ENCODE data around the gene PRKCD.
A peak's percentile ranks its signal among the peaks of the same experiment; 100 is the strongest.

Gene PRKCD

DNA sequence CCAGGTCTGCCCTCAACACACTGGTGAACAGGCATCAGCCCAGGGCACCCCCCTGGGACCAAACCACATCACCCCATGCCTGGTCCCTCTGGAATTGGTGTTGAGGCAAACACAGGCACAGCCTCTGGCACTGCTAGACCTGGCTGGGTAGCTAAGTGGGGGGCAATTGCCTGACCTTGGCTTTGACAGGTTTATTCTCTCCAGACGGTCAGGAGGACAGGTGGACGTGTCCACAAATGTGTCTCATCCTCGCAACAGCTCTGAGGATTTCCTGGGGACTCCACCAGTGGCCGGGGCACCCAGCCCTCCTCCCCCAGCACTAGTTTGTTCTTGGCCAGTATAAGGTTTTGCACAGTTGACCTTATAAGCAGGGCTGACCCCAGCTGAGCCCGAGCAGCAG is 63.5 kb downstream of the PRKCD start:
- H3K4me3 ChIP-seq (ENCODE audit: low read depth in 1 of 2, low read length in 1 of 2) = no peak overlapping the region
- TF ChIP-seq, protein P1, sequence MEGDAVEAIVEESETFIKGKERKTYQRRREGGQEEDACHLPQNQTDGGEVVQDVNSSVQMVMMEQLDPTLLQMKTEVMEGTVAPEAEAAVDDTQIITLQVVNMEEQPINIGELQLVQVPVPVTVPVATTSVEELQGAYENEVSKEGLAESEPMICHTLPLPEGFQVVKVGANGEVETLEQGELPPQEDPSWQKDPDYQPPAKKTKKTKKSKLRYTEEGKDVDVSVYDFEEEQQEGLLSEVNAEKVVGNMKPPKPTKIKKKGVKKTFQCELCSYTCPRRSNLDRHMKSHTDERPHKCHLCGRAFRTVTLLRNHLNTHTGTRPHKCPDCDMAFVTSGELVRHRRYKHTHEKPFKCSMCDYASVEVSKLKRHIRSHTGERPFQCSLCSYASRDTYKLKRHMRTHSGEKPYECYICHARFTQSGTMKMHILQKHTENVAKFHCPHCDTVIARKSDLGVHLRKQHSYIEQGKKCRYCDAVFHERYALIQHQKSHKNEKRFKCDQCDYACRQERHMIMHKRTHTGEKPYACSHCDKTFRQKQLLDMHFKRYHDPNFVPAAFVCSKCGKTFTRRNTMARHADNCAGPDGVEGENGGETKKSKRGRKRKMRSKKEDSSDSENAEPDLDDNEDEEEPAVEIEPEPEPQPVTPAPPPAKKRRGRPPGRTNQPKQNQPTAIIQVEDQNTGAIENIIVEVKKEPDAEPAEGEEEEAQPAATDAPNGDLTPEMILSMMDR (IDR thresholded peaks at IDR 0.05) = no peak
- peaks cover 92% of the 10 kb centered on the region for H3K36me3 ChIP-seq
- H3K4me1 ChIP-seq (ENCODE audit: control insufficient read depth in 1 of 2, insufficient read depth in 1 of 2, low read depth in 1 of 2, low read length in 1 of 2) = peaks cover 0 to 7% of the 10 kb centered on the region in 2 experiments
- peaks cover 16% of the 10 kb centered on the region for H3K9me3 ChIP-seq
- peak overlapping the region; percentile 97 for H3K27ac ChIP-seq
- no peaks in the 10 kb centered on the region for H3K27me3 ChIP-seq

DNA sequence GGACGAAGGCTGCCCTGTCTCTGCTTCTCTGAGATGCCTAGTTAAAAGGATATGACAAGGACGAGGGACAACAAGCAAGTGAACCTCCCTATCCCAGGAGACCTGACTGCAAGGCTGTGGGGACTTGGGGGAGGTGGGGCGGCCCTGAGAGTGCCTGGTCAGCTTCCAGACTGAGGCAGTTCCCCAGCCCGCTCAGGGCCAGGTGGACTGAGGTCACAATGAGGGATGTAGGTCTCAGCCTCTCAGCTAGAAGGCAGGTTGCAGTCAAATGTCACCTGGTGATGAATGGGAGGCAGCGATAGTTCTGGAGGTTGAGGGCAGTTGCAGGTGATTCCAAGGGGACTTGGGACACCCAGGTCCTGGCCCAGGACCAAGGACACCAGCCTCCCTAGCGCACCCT is 64.2 kb downstream of the PRKCD start:
- peak overlapping the region; percentile 97 for H3K27ac ChIP-seq
- peaks cover 0 to under 1% of the 10 kb centered on the region in 2 experiments for H3K4me1 ChIP-seq (ENCODE audit: control insufficient read depth in 1 of 2, insufficient read depth in 1 of 2, low read depth in 1 of 2, low read length in 1 of 2)
- H3K36me3 ChIP-seq = peaks cover 92% of the 10 kb centered on the region
- no peaks in the 10 kb centered on the region for H3K27me3 ChIP-seq
- peaks cover 16% of the 10 kb centered on the region for H3K9me3 ChIP-seq
- TF ChIP-seq, protein P1 (IDR thresholded peaks at IDR 0.05) = no peak
- H3K4me3 ChIP-seq (ENCODE audit: low read depth in 1 of 2, low read length in 1 of 2) = no peak overlapping the region

DNA sequence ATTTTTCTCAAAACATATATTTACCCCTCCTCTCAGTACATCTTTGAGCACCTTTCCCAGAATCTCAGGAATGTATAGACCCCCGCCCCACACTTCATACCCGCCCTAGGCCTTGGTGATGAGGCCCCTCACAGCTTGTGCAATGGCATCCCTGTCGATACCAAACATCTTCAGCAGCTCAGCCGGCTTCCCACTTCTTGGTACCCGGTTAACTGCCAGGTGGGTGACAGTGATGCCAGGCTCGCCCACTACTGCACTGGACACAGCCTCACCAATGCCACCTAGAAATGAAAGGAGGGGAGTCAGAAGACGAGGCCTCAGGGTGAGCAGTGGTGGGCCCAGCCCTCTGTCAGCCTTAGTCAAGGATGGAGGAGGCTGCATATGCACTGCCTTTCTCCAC is 64.6 kb downstream of the PRKCD start:
- Histone ChIP-seq H3K27me3 (no peaks in the 10 kb centered on the region), H3K27ac (peak overlapping the region; percentile 97), H3K36me3 (peaks cover 94% of the 10 kb centered on the region), H3K4me3 (ENCODE audit: low read depth in 1 of 2, low read length in 1 of 2) (no peak overlapping the region), H3K9me3 (peaks cover 16% of the 10 kb centered on the region), H3K4me1 (ENCODE audit: control insufficient read depth in 1 of 2, insufficient read depth in 1 of 2, low read depth in 1 of 2, low read length in 1 of 2) (no peaks in the 10 kb centered on the region)
- TF ChIP-seq, protein P1 (IDR thresholded peaks at IDR 0.05) = no peak

DNA sequence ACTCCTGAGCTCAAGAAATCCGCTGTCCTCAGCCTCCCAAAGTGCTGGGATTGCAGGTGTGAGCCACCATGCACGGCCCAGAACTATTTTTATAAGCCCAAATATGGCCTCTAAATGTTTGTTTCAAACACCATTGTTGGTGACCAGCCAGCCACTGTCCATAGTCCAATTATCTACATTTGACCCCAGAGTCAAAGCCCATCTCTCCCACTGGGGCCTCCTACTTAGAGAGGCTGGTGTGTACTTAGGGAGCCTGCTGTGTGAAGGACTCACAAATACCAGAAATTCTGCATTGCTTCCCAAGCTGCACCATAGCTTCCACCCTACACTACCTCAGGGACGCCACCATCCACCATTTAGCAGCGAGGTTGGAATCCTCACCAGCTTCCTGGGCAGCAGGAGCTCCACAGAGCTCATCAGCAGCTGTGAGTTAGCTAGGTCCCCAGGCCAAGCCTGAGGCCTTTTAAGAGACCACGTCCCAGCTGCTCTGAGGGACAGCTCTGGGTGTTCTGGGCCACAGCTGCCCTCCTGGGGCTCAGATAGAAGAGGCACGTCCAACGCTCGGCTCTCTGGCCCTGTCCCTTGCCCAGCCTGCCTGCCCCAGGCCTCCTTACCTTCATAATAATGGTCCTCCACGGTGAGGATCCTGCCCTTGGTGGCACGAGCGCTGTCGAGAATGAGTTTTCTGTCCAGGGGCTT is 65.3 kb downstream of the PRKCD start:
- H3K27me3 ChIP-seq = no peaks in the 10 kb centered on the region
- no peak overlapping the region for H3K4me3 ChIP-seq (ENCODE audit: low read depth in 1 of 2, low read length in 1 of 2)
- TF ChIP-seq, protein P1 (IDR thresholded peaks at IDR 0.05) = no peak
- H3K27ac ChIP-seq = peak overlapping the region; percentile 97
- H3K9me3 ChIP-seq = peaks cover 16% of the 10 kb centered on the region
- H3K4me1 ChIP-seq (ENCODE audit: control insufficient read depth in 1 of 2, insufficient read depth in 1 of 2, low read depth in 1 of 2, low read length in 1 of 2) = no peaks in the 10 kb centered on the region
- peaks cover 100% of the 10 kb centered on the region for H3K36me3 ChIP-seq

DNA sequence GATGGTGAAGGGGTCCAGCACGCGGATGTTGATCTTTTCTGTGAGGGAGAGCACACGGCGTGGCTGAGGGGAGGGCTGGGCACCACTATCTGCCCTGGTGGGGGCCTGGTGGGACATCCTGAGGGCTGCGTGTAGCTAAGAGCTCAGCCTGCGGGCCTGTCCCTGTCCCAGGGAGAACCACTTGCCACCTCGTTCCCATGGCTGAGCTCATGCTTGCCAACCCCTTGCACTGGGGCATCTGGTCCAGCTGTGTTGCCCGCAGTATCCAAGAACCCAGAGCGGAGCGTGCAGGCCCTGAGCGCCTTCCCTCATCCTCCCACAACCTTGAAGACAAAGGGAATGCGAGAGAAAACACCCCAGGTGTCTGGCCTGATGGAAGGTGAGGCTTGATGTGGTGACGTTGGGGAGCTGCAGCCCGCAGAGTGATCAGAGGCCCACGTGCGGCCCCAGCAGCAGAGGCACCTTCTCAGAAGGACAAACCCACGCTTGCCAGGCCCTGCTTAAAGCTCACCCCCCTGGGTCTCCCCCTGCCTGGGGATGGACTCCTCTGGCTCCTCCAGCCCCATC is 65.9 kb downstream of the PRKCD start:
- Histone ChIP-seq H3K27ac (peak overlapping the region; percentile 97), H3K36me3 (peaks cover 100% of the 10 kb centered on the region), H3K27me3 (no peaks in the 10 kb centered on the region), H3K9me3 (peaks cover 16% of the 10 kb centered on the region), H3K4me1 (ENCODE audit: control insufficient read depth in 1 of 2, insufficient read depth in 1 of 2, low read depth in 1 of 2, low read length in 1 of 2) (no peaks in the 10 kb centered on the region), H3K4me3 (ENCODE audit: low read depth in 1 of 2, low read length in 1 of 2) (no peak overlapping the region)
- TF ChIP-seq, protein P1 (IDR thresholded peaks at IDR 0.05) = no peak

Measured in neutrophil (primary cell).